Right lobe of liver (tissue), 6 donors: ENCODE measurements around the gene CDH4. TPM values are rescaled to one million over a fixed set of nuclear protein-coding genes. Genes with fewer than 3 reads are reported as not detected.
A peak's percentile ranks its signal among the peaks of the same experiment; 100 is the strongest.

Experiments used
- ATAC-seq, 4 donors: fragments of 200-7000 bp; cut with Tn5 transposase; one replicate each; pipeline ENCODE4 v1.9.1; 2020; ENCODE audit warnings: mild to moderate bottlenecking in 4 of 4, moderate library complexity in 4 of 4
- DNase-seq, 3 donors: peaks; one replicate each; pipeline ENCODE4 v3.0.0-alpha.2; 2020
- H3K27ac ChIP-seq, 3 donors: fragments of 200-600 bp; one replicate each; pipeline ENCODE4 v1.8.0; 2022
- H3K27me3 ChIP-seq, 2 donors: fragments of 200-600 bp; one replicate each; pipeline ENCODE4 v1.8.0; 2022
- H3K36me3 ChIP-seq, 4 donors: fragments of 200-600 bp; sonication (generic) in 1 of 4; one replicate each; pipeline versions ENCODE4 v1.5.1 to v1.8.0; 2017 to 2022; ENCODE audit warnings: control low read depth in 1 of 4
- H3K4me1 ChIP-seq, 4 donors: fragments of 200-600 bp; sonication (generic) in 1 of 4; one replicate each; pipeline versions ENCODE4 v1.5.1 to v1.8.0; 2017 to 2022; ENCODE audit warnings: control low read depth in 1 of 4
- H3K4me3 ChIP-seq, 3 donors: fragments of 200-600 bp; one replicate each; pipeline ENCODE4 v1.8.0; 2022
- H3K9me3 ChIP-seq, 4 donors: fragments of 200-600 bp; sonication (generic) in 1 of 4; one replicate each; pipeline versions ENCODE4 v1.5.1 to v1.8.0; 2017 to 2022; ENCODE audit warnings: control low read depth in 1 of 4
- POLR2A ChIP-seq: fragments of 450-650 bp; IDR thresholded peaks from one replicate; pipeline ENCODE4 v1.6.1; 2017; ENCODE audit warnings: antibody characterized with exemption, mild to moderate bottlenecking
- WGBS: methylation state at CpG from one replicate; pipeline ENCODE4 v1.1.6; 2018; ENCODE audit warnings: low coverage, low lambda C conversion rate; ENCODE audit not compliant: insufficient coverage; ENCODE audit errors: missing lambda C conversion rate; 5-methylcytosine and 5-hydroxymethylcytosine counted together
- intact Hi-C, 2 donors: fragments of 100-400 bp; cut with DNase I; formaldehyde crosslinking; loops; one replicate each; pipeline versions ENCODE4 v1.11.2 to v1.14.1; 2022
- total RNA-seq, 6 experiments: library from RNA; depleted of rRNA in 2 of 6; stranded (reverse); fragments of >200 nt in 2 of 6; fragmentation: NEBNext Ultra II Directional in 3 of 6; extraction: Animal tissue kit (Norgen Biotek cat#: 25700) in 3 of 6; gene quantifications; one replicate each; pipeline versions ENCODE4 v1.1.0 to v1.2.4, GENCODE V29; 2016 to 2023
- TF ChIP-seq, protein P1 (sequence below), 4 donors: fragments of 200-600 bp in 3 of 4; fragments of 450-650 bp in 1 of 4; IDR thresholded peaks; one replicate each; pipeline versions ENCODE4 v1.5.1 to v1.8.0; 2016 to 2022; ENCODE audit warnings: antibody characterized with exemption in 4 of 4, mild to moderate bottlenecking in 2 of 4
- donor health status: DM: no; HTN: yes; CAD: no.
- donor health status: DM: no; HTN: no; CAD: no.
- donor health status: DM: no; HTN: no; CAD: no.
- donor health status: DM: no; HTN: yes; CAD: no.
- donor health status: DM: no; HTN: yes; CAD: no.

CDH4 gene
- total RNA-seq, 6 experiments from 2014 or later: 0.02 to 0.14 (median 0.09) TPM; not detected in 3

DNA sequence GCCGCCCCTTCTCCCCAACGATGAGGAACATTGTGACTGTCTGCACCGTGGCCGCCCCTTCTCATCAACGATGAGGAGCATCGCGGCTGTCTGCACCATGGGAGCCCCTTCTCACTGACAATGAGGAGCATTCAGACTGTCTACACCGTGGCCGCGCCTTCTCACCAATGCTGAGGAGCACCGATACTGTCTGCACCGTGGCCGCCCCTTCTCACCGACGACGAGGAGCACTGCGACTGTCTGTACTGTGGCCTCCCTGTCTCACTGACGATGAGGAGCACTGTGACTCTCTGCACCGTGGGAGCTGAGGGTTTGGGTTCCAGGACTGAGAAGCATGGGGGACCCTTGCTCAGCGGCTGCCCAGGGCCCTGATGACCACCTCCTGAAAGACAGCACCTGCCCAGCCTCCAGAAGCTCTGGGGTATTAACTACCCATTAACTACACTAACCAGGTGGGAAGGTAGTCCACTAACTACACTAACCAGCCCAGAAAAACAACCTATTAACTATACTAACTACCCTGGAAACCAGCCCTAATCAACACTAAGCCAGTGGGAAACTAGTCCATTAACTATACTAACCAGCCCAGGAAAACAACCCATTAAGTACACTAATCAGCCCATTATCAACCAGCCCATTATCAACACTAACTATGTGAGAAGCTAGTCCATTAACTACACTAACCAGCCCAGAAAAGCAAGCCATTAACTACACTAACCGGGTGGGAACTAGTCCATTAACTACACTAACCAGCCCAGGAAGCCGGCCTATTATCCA lies 696.7 kb downstream of the CDH4 start:
- DNase-seq: peak in 1 of 3 donors; percentile 39
- no peak overlapping the region for H3K4me3 ChIP-seq

DNA sequence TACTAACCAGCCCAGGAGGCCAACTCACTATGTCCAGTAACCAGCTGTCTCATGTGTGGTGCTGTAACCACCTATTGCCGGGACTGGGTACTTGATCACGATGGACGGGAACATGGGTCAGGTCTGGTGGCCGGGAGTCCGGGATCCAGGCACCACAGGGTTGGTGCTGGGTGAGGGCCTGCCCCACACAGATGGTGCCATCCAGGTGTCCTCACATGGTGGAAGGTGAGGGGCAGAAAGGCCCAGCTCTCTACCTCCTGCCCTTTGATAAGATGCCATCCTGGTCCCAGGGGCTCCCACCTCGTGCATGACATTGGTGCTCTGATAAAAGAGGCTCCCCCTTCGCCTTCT lies 697.3 kb downstream of the CDH4 start:
- intact Hi-C loops: no loop called here
- DNase-seq: peak in 2 of 3 donors; percentile 29 to 36

More for the DNA sequence above, 696.7 kb downstream of the CDH4 start:
- ATAC-seq: no peak
- TF ChIP-seq POLR2A: no peak
- TF ChIP-seq, protein P1, sequence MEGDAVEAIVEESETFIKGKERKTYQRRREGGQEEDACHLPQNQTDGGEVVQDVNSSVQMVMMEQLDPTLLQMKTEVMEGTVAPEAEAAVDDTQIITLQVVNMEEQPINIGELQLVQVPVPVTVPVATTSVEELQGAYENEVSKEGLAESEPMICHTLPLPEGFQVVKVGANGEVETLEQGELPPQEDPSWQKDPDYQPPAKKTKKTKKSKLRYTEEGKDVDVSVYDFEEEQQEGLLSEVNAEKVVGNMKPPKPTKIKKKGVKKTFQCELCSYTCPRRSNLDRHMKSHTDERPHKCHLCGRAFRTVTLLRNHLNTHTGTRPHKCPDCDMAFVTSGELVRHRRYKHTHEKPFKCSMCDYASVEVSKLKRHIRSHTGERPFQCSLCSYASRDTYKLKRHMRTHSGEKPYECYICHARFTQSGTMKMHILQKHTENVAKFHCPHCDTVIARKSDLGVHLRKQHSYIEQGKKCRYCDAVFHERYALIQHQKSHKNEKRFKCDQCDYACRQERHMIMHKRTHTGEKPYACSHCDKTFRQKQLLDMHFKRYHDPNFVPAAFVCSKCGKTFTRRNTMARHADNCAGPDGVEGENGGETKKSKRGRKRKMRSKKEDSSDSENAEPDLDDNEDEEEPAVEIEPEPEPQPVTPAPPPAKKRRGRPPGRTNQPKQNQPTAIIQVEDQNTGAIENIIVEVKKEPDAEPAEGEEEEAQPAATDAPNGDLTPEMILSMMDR (IDR thresholded peaks at IDR 0.05): no peak
- Histone ChIP-seq H3K9me3 (no peaks in the 10 kb centered on the region), H3K27ac (no peak overlapping the region), H3K36me3 (no peaks in the 10 kb centered on the region), H3K27me3 (no peaks in the 10 kb centered on the region), H3K4me1 (no peaks in the 10 kb centered on the region)
- intact Hi-C loops: no loop called here
- 93% methylated on average over 10 of the region's 22 CpGs for WGBS

DNA sequence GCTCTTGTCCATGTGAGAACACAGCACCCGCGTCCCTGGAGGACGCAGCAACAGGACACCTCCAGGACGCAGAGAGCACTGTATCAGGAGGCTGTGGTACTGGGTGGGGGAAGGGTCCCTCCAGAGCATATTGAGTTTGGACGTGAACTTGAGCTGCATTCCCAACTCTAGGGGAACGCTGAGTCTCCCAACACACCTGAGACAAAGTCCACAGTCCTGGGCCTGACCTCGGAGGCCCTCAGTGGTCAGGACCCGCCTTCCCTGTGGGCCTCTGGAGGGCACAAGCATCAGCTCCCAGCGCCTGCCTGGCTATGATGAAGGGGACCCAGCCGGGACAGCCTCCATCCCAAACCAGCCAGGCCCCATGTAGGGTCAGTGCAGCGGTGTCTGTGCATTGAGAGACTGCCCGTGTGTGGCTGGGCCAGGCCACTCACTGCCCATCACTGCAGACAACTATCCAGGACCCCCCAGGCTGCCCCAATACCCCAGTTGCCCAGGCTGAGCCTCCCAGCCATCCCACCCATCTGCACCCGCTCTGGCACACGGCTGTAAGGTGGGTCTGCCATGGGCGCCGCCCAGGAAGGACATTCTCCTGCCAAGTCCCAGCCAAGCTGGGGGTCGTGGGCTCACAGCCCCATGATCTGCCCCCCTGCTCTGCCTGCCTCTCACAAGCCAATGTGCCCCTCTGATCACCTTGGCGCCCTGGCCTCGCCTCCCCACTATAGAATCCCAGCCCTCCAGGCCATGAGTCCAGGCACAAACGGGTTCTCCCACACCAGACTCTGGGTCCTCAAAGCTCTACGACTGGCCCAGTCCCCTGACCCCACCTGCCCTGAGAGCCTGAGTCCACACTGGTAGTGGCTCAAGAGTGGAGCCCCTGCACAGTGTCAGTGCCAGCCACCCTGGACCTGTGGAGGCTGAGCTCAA lies 697.9 kb downstream of the CDH4 start:
- ATAC-seq (peak in 1 of 4 donors; percentile 44), DNase-seq (peak in 2 of 3 donors; percentile 33 to 37)
- Histone ChIP-seq H3K36me3 (no peaks in the 10 kb centered on the region), H3K4me3 (no peak overlapping the region), H3K27ac (no peak overlapping the region), H3K9me3 (no peaks in the 10 kb centered on the region), H3K4me1 (no peaks in the 10 kb centered on the region), H3K27me3 (no peaks in the 10 kb centered on the region)
- 82% methylated on average over 2 of the region's 21 CpGs for WGBS
- TF ChIP-seq, protein P1 (IDR thresholded peaks at IDR 0.05): no peak
- no peak for TF ChIP-seq POLR2A
- intact Hi-C loops: no loop called here

More for the DNA sequence above, 697.3 kb downstream of the CDH4 start:
- no peak for TF ChIP-seq POLR2A
- no peaks in the 10 kb centered on the region for H3K27me3 ChIP-seq
- 96% methylated on average over 5 of the region's 7 CpGs for WGBS
- no peak overlapping the region for H3K4me3 ChIP-seq
- H3K9me3 ChIP-seq: no peaks in the 10 kb centered on the region
- H3K27ac ChIP-seq: no peak overlapping the region
- no peaks in the 10 kb centered on the region for H3K36me3 ChIP-seq
- no peaks in the 10 kb centered on the region for H3K4me1 ChIP-seq
- no peak for ATAC-seq

DNA sequence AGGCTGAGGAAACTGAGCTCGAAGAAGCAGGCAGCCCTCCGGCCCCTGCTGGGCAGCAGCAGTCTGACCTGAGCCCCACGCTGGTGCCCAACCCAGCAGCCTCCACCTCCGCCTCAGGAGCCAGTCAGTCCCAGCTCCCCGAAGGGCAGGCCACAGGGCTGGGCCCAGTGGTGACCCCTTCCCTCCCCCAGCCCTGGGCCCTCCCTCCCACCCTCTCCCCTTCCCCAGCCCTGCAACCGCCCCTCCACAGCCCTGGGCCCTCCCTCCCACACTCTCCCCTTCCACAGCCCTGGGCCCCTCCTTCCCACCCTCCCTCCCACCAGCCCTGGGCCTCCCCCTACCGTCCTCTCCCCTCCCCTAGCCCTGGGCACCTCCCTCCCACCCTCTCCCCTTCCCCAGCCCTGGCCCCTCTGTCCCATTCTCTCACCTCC lies 698.6 kb downstream of the CDH4 start:
- Histone ChIP-seq H3K4me3 (no peak overlapping the region), H3K9me3 (no peaks in the 10 kb centered on the region), H3K27me3 (no peaks in the 10 kb centered on the region), H3K4me1 (no peaks in the 10 kb centered on the region), H3K36me3 (no peaks in the 10 kb centered on the region), H3K27ac (no peak overlapping the region)
- DNase-seq (peak in 1 of 3 donors; percentile 39), ATAC-seq (peak in 1 of 4 donors; percentile 10)
- WGBS: 48% methylated on average over 3 of the region's 7 CpGs
- TF ChIP-seq POLR2A: no peak
- TF ChIP-seq, protein P1 (IDR thresholded peaks at IDR 0.05): no peak
- intact Hi-C loops: no loop called here
